Fibroblast of skin of left biceps (primary cell): ENCODE measurements around the gene COBL.

Source experiments
- DNase-seq, 2 experiments: peaks; one replicate each; pipeline ENCODE4 v3.0.0-alpha.2; 2013; ENCODE audit warnings: low read depth in 2 of 2

COBL gene

GRCh38 chr7:51024867-51025266, 291.7 kb downstream of the COBL start:
- DNase-seq, result no peak

- DNase-seq, result no peak
Observed at GRCh38 chr7:51023547-51023946, 293.1 kb downstream of the COBL start.

DNA sequence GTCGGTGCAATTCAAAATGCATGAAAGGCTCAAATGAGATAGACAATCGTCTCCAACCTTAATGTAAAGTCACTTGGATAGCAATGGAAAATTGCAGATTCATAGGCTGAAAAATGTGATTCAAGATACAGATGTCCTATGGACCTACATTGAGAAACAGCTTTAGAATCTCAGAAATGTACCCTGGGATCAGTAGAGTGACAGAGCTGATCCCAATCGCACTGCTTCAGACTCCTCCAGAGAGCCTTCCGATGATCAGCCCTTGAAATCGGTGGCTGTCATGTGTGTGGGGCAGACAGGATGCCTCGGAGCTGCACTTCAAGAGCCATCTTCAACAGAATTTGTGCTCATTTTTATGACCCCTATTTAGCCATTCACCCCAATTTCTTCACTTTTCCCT, 293.8 kb downstream of the COBL start:
- no peak for DNase-seq

DNA sequence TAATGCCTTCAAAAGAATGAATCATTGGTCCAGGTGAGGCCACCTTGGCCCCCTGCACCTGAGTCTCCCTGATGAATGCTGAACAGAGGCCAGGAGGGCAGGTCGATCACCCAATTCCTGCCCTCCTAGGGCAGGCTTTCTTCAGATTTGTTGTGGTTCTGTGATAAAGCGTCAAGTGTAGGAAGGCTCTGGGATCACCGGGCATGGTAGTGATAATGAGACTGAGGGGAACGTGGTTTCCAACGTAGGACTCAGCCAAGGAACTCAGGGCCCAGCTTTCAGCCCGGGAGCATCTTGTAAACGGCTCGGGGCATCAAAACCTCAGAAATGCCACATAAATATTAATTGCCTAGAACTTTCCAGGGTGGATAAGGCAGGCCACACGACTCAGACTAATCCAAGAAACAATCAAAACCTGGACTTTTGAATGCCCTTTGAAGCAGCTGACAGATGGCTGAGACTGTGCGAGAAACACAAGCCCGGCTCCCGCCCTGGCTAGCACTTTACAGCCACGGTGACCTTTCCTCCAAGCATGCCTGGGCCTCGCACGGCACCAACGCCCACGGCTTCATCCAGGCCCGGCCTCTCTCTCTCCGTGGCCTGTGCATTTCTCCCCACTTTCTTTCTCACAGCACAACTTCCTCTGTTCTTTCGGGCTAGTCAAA, 294.6 kb downstream of the COBL start:
- no peak for DNase-seq

DNA sequence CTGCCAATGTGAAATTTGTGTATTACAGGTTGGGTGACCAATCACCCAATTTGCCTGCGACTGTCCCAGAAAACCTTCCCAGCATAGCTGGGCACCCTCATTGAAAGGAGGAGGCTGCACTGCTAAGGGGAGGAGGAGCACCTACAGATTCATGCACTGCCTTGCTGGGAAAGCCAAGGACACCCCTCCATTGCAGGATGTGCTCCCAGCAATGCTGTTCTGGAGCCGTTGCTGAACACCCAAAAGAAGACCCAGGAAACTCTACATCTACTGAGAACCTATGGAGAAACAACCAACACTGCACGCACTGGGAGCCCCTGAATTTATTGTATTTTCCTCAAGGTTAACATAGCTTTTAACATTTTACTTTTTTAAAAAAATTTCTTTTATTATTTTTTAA, 295.7 kb downstream of the COBL start:
- no peak for DNase-seq

GRCh38 chr7:51019891-51020870, 296.4 kb downstream of the COBL start:
- no peak for DNase-seq

DNA sequence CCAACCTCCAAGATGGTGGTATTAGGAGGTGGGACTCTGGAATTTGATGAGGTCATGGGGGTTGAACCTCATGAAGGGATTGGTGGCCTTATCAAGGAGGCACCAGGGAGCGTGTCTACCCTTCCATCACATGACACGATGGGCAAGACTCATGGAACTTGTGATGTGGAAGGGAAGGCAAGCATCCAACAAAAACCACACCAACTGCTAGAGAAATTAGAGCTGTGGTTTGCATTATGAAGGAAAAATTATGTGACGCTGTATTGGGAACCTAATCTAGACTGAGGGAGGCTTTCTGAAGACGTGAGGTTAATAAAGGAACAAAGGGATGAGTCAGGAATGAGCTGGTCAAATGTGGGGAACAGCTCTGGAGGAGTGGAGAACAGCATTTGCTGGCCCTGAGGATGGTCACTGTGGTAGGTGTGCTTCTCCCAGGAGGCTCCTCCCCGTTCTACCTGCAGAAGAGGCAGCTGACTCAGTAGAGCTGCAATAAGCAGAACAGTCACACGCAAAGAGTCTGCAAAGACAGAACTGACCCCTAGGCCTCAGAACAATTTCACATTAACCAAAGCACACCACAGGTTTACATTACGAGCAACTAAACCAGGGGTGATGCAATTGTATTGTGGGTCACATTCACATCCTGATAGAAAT, 297.3 kb downstream of the COBL start:
- peak; percentile 38 to 39 for DNase-seq

DNA sequence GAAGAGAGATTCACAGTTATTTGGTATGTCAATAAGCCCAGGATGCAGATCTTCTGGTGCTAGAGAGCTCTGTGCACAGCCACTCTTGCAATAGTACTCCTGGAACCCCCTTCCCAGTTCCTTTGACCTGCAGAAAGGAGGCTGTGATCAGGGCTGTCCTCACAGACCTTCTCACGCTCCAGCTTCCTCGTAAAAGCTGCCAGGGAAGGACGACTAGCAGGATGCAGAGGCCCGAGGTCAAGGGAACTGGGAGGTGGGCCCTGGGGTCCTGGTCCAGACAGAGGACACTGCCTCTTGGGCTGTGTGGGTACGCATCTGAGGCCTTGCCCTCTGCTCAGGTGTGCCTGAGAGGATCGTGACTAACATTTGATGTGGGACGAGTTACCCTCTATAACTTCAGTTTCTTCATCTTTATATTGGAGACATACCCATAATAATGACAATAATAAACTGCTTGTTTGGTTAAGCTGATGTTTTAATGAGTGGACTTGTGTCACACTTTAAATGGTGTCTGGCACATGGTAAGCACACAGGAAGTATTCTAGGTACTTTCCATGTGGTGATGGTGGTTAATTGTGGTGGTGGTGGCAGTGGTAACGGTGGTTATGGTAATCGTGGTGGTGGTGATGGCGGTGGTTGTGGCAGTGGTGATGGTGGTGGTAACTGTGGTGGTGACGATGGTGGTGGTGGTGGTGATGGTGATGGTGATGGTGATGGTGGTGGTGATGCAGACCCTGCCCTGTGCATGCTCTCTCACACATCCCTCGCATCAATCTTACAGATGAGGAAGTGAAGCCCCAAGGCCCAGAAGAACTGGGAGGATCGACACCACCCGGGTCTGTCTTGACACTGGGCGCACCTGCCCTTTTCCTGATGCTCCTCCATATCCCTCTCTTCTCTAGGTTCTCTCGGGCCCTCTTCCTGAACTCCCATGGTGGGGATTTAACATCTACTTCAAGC, 298.8 kb downstream of the COBL start:
- no peak for DNase-seq

DNA sequence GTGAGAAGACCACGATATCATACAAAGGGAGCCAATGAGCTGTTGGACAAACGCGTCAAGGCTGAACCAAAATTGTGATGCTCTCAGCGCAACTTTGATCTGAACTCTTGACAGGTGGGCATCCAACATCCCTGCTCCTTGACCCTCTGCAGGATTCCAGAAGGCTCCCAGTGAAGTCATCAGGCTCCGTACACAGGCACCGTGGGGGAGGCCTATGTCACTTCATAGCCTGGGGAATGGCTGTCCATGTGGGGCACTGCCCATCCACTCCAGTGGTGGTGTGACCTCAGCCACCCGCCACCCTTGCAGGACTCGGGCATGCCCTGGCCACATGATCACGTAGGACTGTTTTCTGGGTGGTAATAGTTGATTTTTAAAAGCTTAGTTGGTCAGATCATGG, 300.1 kb downstream of the COBL start:
- no peak for DNase-seq

GRCh38 chr7:51015581-51015980, 301.0 kb downstream of the COBL start:
- DNase-seq, result no peak

- no peak for DNase-seq
Observed at GRCh38 chr7:51014811-51015210, 301.8 kb downstream of the COBL start.

GRCh38 chr7:51013861-51014511, 302.6 kb downstream of the COBL start:
- DNase-seq, result no peak

DNA sequence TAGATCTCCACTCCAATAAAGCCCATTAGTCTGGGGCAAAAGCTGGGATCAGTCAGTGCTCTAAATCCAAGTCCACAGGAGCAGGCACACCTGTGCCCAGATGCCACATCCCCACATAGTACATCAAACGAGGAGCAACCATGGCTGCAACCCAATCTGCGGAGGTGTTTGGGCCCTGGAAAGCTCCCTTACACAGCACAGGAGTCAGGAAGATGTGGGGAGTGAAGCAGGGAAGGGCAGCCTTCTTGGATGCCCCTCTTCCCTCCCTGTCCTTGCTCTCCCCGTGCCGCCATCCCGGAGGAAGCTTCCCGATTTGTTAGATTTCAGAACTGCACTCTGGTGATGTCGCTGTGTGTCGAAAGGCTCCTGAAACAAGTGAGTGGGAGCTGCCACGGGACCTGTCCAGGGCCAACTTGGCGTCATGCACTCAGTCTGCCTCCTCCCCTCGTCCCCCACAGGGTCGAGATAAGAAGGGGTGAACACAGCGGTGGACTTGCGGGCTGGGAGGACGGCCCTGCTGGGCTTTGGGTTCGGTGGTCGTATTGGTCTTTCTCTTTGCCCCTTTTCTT, 303.3 kb downstream of the COBL start:
- DNase-seq, result no peak

GRCh38 chr7:51012569-51013217, 303.9 kb downstream of the COBL start:
- no peak for DNase-seq

GRCh38 chr7:51011710-51012350, 304.8 kb downstream of the COBL start:
- DNase-seq, result no peak

- DNase-seq, result no peak
Observed at GRCh38 chr7:51010534-51010933, 306.1 kb downstream of the COBL start.

- no peak for DNase-seq
Observed at GRCh38 chr7:51009716-51010496, 306.7 kb downstream of the COBL start.
